GM18502 (cell line): ENCODE data around the gene TOM1.

Experiments
- ATAC-seq: cut with Tn5 transposase; IDR thresholded peaks from one replicate; pipeline ENCODE4 v1.9.1; 2021; ENCODE audit warnings: mild to moderate bottlenecking; ENCODE audit not compliant: unreplicated experiment, poor library complexity

The TOM1 gene

GRCh38 chr22:35343664-35344550, 44.2 kb downstream of the TOM1 start:
- no peak for ATAC-seq

DNA sequence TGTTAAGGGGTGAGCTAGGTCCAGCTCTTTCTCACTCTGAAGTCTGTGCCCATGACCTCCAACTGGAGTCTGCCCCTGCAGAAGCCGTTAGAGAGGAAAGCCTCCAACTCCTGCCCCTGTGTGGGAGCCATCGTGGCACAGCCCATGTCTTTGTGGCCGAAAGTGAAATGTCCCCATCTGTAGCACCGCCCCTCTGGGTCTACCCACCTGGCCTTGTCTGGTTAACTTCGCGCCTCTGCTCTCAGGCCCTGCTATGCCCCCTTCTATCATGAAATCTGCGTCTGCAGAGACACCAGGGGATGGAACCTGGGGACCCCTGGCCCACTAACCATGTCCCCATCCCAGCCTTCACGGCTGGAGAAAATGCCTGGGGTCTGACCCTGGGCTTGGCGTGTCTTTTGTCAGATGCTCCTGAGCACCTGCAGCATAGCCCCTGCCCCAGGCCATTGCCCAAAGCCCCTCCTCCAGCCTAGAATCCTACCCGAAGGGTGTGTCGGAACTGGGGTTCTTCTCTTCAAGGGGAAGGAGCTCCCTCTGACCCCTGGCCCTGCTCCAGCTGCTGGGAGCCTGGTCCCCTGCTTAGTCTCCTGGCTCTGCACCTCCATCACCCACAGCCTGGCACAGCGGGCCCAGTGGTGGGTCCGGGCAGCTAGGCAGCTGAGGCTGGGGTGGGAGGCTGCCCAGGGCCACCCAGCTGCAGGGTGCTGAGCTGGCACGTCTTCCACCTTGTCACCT, 45.4 kb downstream of the TOM1 start:
- ATAC-seq, result no peak

DNA sequence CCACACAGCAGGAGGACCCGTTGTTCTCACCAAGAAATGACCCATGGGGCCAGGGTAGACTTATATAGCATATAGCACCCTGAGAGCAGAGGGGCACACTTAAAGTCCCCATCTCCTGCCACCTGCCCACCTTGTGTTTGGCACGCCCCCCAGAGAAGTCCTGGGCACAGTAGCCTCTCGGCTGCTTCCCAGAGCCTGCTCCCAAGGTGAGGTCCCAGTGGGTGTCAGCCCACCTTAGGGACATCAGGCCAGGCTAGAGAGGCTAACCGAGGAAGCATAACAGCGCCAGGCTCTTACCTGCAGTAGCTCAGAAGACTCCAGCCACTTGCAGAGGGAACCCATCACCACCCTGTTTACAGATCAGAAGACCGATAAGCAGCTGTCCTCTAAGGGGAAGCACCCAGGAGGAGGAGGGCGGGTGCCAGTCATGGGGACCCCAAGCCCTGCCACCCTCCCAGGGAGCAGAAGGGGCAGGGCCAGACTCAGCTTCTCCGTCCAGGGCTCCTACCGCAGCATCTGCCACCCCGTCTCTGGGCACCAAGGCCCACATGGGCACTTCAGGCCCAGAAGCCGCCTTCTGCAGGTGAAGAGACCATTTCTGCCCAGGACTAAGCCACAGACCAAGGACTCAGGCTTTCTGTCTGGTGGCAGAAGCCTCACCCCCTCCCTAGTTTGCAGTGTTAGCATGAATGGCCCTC, 46.3 kb downstream of the TOM1 start:
- ATAC-seq, result no peak

GRCh38 chr22:35346596-35347220, 47.0 kb downstream of the TOM1 start:
- ATAC-seq, result no peak

GRCh38 chr22:35347462-35347861, 47.8 kb downstream of the TOM1 start:
- ATAC-seq, result no peak

GRCh38 chr22:35348026-35348590, 48.4 kb downstream of the TOM1 start:
- ATAC-seq, result no peak

DNA sequence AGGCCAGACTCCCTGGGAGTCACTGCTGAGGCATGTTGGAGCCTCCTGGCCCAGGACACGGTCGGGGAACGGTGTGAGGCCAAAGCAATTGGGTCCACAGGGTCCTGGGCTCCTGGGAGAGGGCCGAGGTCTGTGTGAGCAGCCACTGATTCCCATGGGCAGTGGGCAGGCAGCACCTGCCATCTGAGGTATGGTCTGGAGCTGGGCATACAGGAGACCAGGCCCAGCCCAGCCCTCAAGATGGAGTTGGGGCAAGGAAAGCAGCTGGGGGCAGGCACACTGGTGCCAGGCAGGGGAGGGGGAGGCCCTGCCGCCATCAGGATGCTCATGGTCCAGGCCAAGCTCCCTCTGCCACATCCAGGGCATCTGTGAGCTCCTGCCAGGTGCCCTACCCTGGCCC, 49.0 kb downstream of the TOM1 start:
- no peak for ATAC-seq

GRCh38 chr22:35349368-35349703, 49.6 kb downstream of the TOM1 start:
- ATAC-seq, result no peak

- no peak for ATAC-seq
Observed at GRCh38 chr22:35349704-35350538, 50.2 kb downstream of the TOM1 start.

GRCh38 chr22:35350539-35351503, 51.1 kb downstream of the TOM1 start:
- peak; percentile 75 for ATAC-seq

GRCh38 chr22:35352214-35353111, 52.8 kb downstream of the TOM1 start:
- peak; percentile 40 for ATAC-seq

- ATAC-seq, result no peak
Observed at GRCh38 chr22:35353318-35353717, 53.6 kb downstream of the TOM1 start.

DNA sequence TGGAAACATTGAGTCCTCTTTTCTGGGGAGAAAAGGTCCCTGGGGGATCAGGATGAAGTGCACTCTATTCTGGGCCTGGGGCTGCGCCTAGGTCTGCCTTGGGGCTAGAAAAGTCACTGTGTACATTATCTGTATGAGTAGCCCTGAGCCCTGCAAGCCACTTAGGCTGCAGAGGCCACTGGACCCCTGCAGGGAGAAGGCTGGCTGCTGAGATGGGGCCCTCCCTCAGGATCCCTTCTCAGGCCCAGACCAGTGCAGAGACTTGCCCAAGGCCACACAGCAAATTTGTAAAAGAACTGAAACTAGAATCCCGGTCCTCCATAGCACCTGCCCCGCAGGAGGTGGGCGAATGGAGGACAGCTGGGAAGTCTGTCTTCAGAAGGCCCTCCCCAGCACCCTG, 54.4 kb downstream of the TOM1 start:
- no peak for ATAC-seq

- no peak for ATAC-seq
Observed at GRCh38 chr22:35357883-35358621, 58.4 kb downstream of the TOM1 start.

- no peak for ATAC-seq
Observed at GRCh38 chr22:35359380-35360065, 59.8 kb downstream of the TOM1 start.

- no peak for ATAC-seq
Observed at GRCh38 chr22:35361001-35361558, 61.4 kb downstream of the TOM1 start.
